Esophagus muscularis mucosa (tissue), 4 donors: ENCODE data around the gene JUNB.

ENCODE experiments used
- EP300 ChIP-seq: sonication (generic); formaldehyde crosslinking; IDR thresholded peaks from one replicate; pipeline ENCODE4 v1.6.1; 2017; ENCODE audit warnings: antibody characterized with exemption
- POLR2A ChIP-seq: fragments of 450-650 bp; IDR thresholded peaks from one replicate; pipeline ENCODE4 v1.6.1; 2017; ENCODE audit warnings: antibody characterized with exemption, moderate library complexity, mild to moderate bottlenecking, low read depth
- POLR2AphosphoS5 ChIP-seq, 2 donors: sonication (generic); formaldehyde crosslinking; IDR thresholded peaks; one replicate each; pipeline ENCODE4 v1.6.1; 2017; ENCODE audit warnings: antibody characterized with exemption in 2 of 2
- TF ChIP-seq, protein P1 (sequence below), 3 experiments: fragments of 200-600 bp in 2 of 3; fragments of 450-650 bp in 1 of 3; sonication (generic) in 2 of 3; IDR thresholded peaks; one replicate each; pipeline ENCODE4 v1.5.1; 2017 to 2019; ENCODE audit warnings: antibody characterized with exemption in 3 of 3, mild to moderate bottlenecking in 2 of 3, moderate library complexity in 1 of 3

DNA sequence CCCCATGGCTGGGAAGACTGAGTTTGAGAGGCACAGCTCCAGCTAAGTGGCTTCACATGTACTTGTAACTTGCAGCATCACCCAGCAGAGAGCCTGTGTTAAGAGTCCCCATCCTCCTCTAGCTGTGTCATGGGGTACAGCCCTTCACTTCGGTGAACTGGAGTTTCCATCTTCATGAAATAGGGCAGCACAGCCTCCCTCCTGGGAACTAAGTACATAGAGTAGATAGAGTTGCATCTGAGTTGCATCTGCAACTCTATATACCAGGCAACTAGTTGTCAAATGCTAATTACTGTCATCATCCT, 9.1 kb downstream of the JUNB start:
- no peak for TF ChIP-seq POLR2A
- TF ChIP-seq, protein P1, sequence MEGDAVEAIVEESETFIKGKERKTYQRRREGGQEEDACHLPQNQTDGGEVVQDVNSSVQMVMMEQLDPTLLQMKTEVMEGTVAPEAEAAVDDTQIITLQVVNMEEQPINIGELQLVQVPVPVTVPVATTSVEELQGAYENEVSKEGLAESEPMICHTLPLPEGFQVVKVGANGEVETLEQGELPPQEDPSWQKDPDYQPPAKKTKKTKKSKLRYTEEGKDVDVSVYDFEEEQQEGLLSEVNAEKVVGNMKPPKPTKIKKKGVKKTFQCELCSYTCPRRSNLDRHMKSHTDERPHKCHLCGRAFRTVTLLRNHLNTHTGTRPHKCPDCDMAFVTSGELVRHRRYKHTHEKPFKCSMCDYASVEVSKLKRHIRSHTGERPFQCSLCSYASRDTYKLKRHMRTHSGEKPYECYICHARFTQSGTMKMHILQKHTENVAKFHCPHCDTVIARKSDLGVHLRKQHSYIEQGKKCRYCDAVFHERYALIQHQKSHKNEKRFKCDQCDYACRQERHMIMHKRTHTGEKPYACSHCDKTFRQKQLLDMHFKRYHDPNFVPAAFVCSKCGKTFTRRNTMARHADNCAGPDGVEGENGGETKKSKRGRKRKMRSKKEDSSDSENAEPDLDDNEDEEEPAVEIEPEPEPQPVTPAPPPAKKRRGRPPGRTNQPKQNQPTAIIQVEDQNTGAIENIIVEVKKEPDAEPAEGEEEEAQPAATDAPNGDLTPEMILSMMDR (IDR thresholded peaks at IDR 0.05) = no peak
- no peak for TF ChIP-seq POLR2AphosphoS5 (IDR thresholded peaks at IDR 0.05)
- TF ChIP-seq EP300 = no peak
